HG03025 (cell line): ENCODE measurements around the gene OPCML.

Experiments
- ATAC-seq: cut with Tn5 transposase; IDR thresholded peaks from one replicate; pipeline ENCODE4 v1.9.1; 2021; ENCODE audit warnings: mild to moderate bottlenecking, moderate library complexity; ENCODE audit not compliant: unreplicated experiment, low FRiP score

The OPCML gene

GRCh38 chr11:132561937-132562336, 970.4 kb downstream of the OPCML start:
- ATAC-seq: no peak

DNA sequence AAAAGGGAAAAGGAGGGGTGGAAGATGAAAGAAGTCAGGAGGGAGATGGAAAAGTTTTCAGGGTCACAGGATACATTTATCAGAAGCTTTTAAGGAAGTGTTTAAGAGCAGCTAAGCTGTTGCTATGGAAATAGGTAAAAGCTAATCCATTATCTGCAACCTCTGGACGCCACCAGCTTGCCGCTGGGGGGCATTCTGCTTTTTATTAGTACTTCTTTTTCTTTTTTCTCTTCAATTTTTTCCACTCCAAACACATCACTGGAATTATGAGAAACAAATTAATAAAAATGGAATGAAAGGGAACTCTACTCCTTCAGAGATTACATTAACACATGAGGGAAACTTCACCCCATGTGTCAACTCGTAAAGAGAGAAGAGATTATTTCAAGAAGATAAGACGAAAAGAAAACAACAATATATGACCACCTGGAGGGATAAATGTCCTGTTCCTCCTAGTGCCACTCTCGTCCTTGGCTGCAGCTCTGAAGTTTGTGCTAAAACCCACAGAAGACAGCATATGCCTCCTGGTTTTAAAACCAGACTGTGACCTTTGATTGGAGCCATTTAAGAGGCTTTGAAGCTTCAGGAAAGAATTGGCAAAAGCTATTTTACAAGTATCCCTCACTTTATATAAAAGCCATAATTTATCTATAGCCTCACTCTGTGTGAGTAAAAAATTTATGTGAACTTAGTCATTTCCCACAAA, 972.8 kb downstream of the OPCML start:
- ATAC-seq: no peak

- no peak for ATAC-seq
Measured at GRCh38 chr11:132556316-132556715, 976.0 kb downstream of the OPCML start.

GRCh38 chr11:132555617-132556016, 976.7 kb downstream of the OPCML start:
- ATAC-seq: no peak

GRCh38 chr11:132551016-132551415, 981.3 kb downstream of the OPCML start:
- no peak for ATAC-seq

- ATAC-seq: no peak
Measured at GRCh38 chr11:132549561-132549960, 982.7 kb downstream of the OPCML start.

DNA sequence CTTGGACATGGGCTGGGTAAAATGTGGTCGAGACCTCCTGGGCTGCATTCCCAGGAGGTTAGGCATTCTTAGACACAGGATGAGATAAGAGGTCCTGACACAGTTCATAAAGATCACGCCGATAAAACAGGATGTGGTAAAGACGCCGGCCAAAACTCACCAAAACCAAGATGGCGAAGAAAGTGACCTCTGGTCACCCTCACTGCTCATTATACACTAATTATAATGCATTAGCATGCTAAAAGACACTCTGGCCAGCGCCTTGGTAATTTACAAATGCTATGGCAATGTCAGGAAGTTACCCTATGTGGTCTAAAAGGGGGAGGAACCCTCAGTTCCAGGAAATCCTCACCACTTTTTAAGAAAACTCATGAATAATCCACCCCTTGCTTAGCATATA, 983.3 kb downstream of the OPCML start:
- ATAC-seq: no peak

GRCh38 chr11:132544007-132544406, 988.3 kb downstream of the OPCML start:
- ATAC-seq: no peak

DNA sequence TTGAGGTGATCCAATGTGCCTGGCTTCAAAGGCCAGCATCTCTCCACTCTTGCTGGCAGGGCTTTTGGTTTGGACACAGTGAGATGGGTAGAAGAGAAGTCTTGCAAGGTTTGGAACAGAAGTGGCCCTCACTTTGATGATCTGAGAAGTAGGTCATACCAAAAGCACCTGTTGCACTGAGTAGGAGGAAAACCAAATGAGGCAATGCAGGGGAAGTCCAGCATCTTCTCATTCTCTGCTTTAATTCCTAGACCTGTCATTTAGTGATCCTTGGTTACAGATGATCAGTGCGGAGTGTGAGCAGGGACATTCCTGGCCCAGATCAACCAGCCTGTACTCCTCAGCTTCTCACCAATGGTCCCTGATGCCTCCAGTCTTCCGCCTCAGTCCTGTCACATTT, 990.5 kb downstream of the OPCML start:
- ATAC-seq: no peak

DNA sequence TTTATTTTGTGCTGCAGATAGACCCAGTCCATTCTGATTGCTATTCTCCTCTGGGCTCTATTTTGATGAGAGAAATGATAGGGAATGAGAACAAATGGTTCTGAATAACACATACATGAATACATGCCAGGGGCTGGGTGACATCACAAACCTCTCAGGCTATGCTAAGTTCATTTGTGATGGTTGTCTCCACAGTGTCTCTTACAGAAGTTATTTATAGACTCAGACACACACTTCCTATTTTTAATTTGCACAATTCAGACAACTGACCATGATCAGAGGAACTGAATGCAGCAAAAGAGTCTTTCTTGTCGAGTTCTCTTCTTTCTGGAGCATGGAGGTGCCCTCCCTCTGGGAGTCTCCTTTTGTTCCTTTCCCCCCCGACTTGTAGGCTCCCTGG, 991.7 kb downstream of the OPCML start:
- no peak for ATAC-seq

- ATAC-seq: no peak
Measured at GRCh38 chr11:132539590-132540368, 992.5 kb downstream of the OPCML start.

- ATAC-seq: no peak
Measured at GRCh38 chr11:132538642-132539041, 993.7 kb downstream of the OPCML start.

GRCh38 chr11:132535830-132536229, 996.5 kb downstream of the OPCML start:
- no peak for ATAC-seq

DNA sequence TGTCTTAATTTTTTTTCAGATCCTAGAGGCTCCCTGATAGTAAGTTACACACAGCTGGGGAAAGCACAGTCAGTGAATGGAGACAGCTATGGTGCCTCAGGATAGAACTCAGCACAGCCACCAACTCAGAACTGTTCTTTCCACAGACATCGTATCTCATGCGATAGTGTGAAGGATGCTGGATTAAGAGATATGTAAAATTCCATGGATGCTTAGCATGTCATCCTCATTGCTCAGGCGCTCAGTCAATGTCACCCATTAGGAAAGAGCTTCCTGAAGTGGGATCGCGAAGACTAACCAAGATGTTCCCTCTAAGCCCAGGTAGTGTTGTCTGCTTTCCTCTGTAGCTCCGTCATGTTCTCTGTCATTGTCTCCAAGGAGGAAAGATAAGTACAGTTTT, 1000.4 kb downstream of the OPCML start:
- no peak for ATAC-seq

GRCh38 chr11:132528181-132528580, 1004.1 kb downstream of the OPCML start:
- ATAC-seq: no peak

DNA sequence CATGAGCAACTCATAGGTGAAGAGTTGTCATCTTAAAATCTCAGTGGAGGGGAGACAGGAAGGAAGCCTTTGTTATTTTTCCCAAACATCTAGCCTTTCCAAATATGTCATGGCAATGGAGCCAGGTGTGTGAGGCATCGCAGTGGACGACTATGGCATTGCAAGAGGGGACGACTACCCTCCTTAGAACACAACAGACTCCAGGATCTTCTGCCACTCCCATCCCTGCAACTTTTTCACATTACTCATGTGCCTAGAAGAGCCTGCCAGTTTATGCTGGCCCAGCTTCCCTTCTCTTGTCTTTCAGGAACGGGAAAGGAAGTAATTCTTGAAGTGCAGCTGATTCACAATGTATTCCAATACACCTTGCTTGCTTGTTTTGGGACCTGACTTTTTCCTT, 1008.4 kb downstream of the OPCML start:
- ATAC-seq: no peak

- ATAC-seq: no peak
Measured at GRCh38 chr11:132520199-132520598, 1012.1 kb downstream of the OPCML start.

- ATAC-seq: no peak
Measured at GRCh38 chr11:132519241-132519815, 1013.0 kb downstream of the OPCML start.

DNA sequence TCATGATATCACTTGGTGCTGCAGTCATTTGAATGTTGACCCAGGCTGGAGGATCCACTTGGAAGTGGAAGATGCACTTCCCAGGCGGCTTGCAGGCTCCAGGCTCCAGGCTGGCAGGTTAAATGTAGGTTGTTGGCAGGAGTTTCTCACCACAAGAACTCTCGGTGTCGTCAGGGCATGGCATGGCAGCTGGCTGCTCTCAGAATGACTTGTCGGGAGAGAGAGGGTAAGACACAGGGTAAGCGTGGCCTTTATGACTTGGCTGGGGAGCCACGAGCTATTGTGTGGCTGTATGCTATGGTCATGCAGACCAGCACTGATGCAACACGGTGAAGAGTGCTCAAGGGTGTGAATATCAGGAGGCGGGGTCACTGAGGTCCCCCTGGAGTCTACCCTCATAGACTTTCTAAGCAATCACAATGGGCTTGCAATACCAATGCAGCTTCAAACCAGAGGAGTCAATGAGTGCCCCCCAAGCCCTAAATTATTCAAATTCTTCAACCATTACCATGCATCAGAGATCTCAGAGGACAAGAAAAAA, 1027.7 kb downstream of the OPCML start:
- no peak for ATAC-seq

DNA sequence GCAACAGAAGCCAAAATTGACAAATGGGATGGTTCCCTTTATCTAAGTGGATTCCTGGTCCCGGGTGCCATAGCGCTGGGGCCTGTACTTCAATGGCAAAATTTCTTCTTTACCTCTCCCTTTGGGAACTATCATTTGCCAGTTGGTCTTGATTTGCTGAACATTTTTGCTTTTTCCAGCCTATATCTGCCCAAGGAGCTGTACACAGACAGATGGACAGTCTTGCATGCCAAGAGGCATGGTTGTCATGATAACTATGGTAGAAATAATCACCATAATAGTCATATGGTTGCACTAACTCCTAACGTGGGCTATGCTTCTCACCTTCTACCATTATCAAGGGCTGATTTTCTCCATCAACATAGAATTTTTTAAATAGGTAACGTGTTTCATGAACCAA, 1030.9 kb downstream of the OPCML start:
- no peak for ATAC-seq

DNA sequence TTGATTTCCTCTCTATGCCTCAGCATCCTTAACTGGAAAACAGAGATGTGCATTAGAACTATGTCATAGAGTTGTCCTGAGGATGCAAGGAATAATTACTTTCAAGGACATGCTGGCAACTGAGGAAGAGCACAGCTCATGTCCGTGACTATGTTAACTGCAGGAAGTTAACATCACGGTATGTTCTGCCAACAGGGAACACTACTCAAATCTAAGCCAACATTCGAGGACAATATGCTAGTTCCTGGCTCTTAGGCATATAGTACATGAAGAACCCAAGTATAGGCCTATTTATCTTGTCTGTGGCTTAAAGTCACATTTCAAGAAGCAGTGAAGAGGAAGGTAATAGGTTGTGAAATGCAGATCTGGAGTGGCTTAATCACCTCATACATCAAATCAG, 1032.6 kb downstream of the OPCML start:
- no peak for ATAC-seq
